ENCODE data around the gene CENPX. TPM values are rescaled to one million over a fixed set of nuclear protein-coding genes. Genes with fewer than 3 reads are reported as not detected.

The CENPX gene
- total RNA-seq (10 to 100 TPM; 14.0 to 28.6 (median 16.4) TPM), polyA plus RNA-seq (10 to 100 TPM; 43.6 to 62.4 TPM)

- peak within 1 kb of the TSS; percentile 92 to 96 (median 94) for H3K4me3 ChIP-seq
- peaks cover 9 to 14% (median 14%) of the 10 kb centered on the region in 3 donors for H3K4me1 ChIP-seq
- H3K27me3 ChIP-seq = no peaks in the 10 kb centered on the region
- no peaks in the 10 kb centered on the region for H3K9me3 ChIP-seq
- DNase-seq = no peak
- H3K27ac ChIP-seq = peak within 1 kb of the TSS in 3 of 4 donors; percentile 50 to 58 (median 57)
- no peak for FAIRE-seq
- no peaks in the 10 kb centered on the region for H3K36me3 ChIP-seq
- intact Hi-C loops (cut with DNase I) = loop anchor here in 1 of 3 donors (10.0 kb wide), 1 partner anchor 132 kb away; no protein-coding TSS in a partner anchor
- 1% methylated on average over 60 to 64 of the region's 64 CpGs for WGBS, 2 donors
- TF ChIP-seq, protein P1, sequence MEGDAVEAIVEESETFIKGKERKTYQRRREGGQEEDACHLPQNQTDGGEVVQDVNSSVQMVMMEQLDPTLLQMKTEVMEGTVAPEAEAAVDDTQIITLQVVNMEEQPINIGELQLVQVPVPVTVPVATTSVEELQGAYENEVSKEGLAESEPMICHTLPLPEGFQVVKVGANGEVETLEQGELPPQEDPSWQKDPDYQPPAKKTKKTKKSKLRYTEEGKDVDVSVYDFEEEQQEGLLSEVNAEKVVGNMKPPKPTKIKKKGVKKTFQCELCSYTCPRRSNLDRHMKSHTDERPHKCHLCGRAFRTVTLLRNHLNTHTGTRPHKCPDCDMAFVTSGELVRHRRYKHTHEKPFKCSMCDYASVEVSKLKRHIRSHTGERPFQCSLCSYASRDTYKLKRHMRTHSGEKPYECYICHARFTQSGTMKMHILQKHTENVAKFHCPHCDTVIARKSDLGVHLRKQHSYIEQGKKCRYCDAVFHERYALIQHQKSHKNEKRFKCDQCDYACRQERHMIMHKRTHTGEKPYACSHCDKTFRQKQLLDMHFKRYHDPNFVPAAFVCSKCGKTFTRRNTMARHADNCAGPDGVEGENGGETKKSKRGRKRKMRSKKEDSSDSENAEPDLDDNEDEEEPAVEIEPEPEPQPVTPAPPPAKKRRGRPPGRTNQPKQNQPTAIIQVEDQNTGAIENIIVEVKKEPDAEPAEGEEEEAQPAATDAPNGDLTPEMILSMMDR (IDR thresholded peaks at IDR 0.05) = no peak
- ATAC-seq = no peak
Observed at GRCh38 chr17:82022310-82022980, at the start of gene CENPX. Gene CENPX, minus strand, starts transcription at chr17:82022878. Its CDS starts 17 bp downstream, at chr17:82022861.

- no peaks in the 10 kb centered on the region for H3K9me3 ChIP-seq
- ATAC-seq (no peak), FAIRE-seq (no peak)
Observed at GRCh38 chr17:82070611-82071010, 47.9 kb upstream of the CENPX start.

GRCh38 chr17:82065638-82066303 is 43.1 kb upstream of the CENPX start, which contains the start of gene DUS1L:
Gene DUS1L, minus strand, starts transcription at chr17:82065804. Its CDS starts 745 bp downstream, at chr17:82065059.
- H3K36me3 ChIP-seq = peaks cover 0 to 6% (median 0%) of the 10 kb centered on the region in 3 donors
- H3K4me3 ChIP-seq = peak within 1 kb of the TSS; percentile 55 to 95 (median 89)
- intact Hi-C loops (cut with DNase I) = no loop called here
- FAIRE-seq (no peak), ATAC-seq (peak; percentile 89 to 93 (median 92)), DNase-seq (peak in 5 of 6 donors; percentile 54 to 91 (median 81))
- H3K27ac ChIP-seq = peak within 1 kb of the TSS; percentile 69 to 79 (median 72)
- TF ChIP-seq, protein P1 (IDR thresholded peaks at IDR 0.05) = no peak
- H3K4me1 ChIP-seq = peaks cover 0 to 16% (median 15%) of the 10 kb centered on the region in 3 donors
- 8 to 10% methylated on average over 63 to 88 of the region's 88 CpGs for WGBS, 2 donors
- H3K27me3 ChIP-seq = no peaks in the 10 kb centered on the region
- no peaks in the 10 kb centered on the region for H3K9me3 ChIP-seq

More at GRCh38 chr17:82070611-82071010, 47.9 kb upstream of the CENPX start:
- Histone ChIP-seq H3K4me1 (peaks cover 0 to 6% (median 4%) of the 10 kb centered on the region in 3 donors), H3K27me3 (no peaks in the 10 kb centered on the region), H3K4me3 (no peak overlapping the region), H3K27ac (no peak overlapping the region), H3K36me3 (no peaks in the 10 kb centered on the region)
- intact Hi-C loops (cut with DNase I) = no loop called here
- TF ChIP-seq, protein P1 (IDR thresholded peaks at IDR 0.05) = no peak
- DNase-seq = no peak

DNA sequence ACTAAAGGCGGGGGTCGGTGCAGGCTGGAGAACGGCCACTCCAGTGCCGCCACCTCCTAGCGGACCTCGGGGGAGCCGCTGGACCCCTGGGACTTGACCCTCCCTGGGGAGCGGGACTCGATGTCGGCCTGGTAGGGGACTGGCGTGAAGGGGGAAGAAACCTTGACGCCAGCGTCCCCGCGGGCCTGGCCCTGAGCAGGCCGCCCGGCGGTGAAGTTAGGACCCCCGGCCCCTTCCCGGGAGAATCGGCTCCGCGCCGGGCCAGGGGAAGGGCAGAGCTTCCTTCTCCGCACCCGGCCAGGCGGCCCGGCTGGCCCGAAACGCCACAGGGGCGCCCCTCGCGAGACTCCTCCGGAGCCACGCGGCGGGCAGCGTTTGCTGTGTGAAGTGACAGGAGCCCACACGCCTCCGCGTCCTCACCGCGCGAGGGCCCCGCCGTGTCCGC is 42.5 kb upstream of the CENPX start:
- no peaks in the 10 kb centered on the region for H3K9me3 ChIP-seq
- intact Hi-C loops (cut with DNase I) = no loop called here
- TF ChIP-seq, protein P1 (IDR thresholded peaks at IDR 0.05) = no peak
- no peaks in the 10 kb centered on the region for H3K27me3 ChIP-seq
- H3K27ac ChIP-seq = peak overlapping the region in 3 of 4 donors; percentile 10 to 44 (median 26)
- peaks cover 0 to 16% (median 15%) of the 10 kb centered on the region in 3 donors for H3K4me1 ChIP-seq
- H3K36me3 ChIP-seq = peaks cover 0 to 11% (median 0%) of the 10 kb centered on the region in 3 donors
- ATAC-seq (peak in 3 of 4 donors; percentile 4 to 24 (median 5)), FAIRE-seq (no peak), DNase-seq (peak in 2 of 6 donors; percentile 47 to 82)
- peak overlapping the region; percentile 55 to 95 (median 89) for H3K4me3 ChIP-seq
- 0% methylated on average over 21 to 47 of the region's 47 CpGs for WGBS, 2 donors
